ENCODE results near the gene SF3A1. TPM values are rescaled to one million over a fixed set of nuclear protein-coding genes. Genes with fewer than 3 reads are reported as not detected.
A peak's percentile ranks its signal among the peaks of the same experiment; 100 is the strongest.

The SF3A1 gene
- total RNA-seq, 1 donor from 2014 or later, result 119 TPM

- DNase-seq (ENCODE audit: low spot score), result peak; percentile 95
Measured at GRCh38 chr22:30386960-30387827, 30.5 kb upstream of the SF3A1 start, which contains the start of gene RNF215. RNF215 (minus strand) TSS chr22:30387411; CDS start chr22:30387313, 98 bp downstream.

DNA sequence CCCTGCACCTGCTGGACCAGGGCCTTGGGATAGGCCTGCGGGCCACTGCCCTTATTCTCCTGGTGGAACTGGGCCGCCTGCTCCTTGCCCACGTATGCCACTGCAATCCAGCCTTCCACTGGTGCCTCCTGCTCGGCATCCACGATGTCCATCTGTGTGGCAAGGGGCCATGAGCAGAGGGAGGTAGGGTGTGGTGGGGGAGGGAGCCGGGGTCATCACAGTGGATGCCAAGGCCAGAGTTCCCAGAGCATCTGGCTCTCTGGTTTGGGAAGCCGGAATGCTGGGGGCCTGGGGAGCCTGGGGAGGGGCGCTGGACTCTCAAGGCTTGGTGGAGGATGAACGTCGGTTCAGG, 29.9 kb upstream of the SF3A1 start:
- DNase-seq (ENCODE audit: low spot score), result no peak

- DNase-seq (ENCODE audit: low spot score), result no peak
Measured at GRCh38 chr22:30385942-30386341, 29.2 kb upstream of the SF3A1 start.

DNA sequence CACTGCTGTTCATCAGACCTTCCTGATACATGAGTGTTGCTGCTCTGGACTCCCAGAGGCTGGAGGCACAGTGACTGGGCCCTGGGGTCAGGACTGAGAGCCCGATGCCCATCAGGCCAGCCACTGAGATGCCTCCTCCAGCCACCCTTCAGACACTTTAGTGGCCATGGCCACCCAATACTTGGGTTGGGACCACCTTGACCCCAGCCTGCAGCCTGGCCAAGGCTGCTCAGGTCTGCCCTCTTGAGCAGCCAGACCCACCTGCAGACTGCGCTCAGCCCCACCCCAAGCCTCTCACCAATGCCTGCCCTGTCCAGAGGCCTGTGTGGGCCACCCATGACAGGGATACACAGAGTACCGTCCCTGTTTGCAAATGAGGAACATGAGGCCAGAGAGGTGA, 26.4 kb upstream of the SF3A1 start:
- DNase-seq (ENCODE audit: low spot score), result no peak

GRCh38 chr22:30382340-30382739, 25.6 kb upstream of the SF3A1 start:
- no peak for DNase-seq (ENCODE audit: low spot score)

DNA sequence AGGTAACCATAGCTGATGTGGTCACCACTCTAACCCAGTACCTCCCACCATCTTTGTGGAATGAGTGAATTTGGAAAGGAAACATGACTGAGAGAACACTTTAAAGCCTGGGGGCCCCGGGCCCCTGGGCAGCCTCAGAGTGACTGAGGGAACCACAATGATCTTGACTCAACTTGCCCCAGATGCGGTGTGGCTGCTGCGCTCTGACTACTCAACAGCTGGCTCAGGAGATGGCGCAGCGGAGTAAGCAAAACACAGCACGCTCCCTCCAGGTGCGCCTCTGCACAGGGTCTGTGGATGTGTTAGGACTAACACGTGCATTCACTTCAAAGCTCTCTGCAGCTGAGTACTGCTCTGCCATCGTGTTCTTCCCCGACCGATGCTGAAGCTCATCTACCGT, 24.6 kb upstream of the SF3A1 start:
- DNase-seq (ENCODE audit: low spot score), result no peak

DNA sequence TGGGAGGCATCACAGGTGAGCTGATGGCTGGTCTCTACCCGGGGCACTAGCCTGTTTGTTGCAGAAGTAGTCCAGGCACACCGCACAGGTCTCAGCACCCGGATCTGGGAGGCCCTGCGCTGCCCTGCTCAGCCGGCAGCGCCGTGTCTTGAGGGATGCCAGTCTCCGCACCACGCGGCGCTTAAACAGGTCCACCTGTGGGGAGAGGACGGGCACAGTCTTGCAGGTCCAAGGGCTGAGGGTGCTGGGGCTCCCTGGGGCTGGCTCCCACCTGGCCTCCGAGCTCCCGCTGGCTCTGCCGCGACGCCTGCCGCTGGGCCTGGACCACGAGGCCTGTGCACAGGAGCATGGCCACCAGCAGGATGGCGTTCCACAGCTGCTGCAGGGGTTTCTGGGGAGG, 23.3 kb upstream of the SF3A1 start:
- DNase-seq (ENCODE audit: low spot score), result no peak

DNA sequence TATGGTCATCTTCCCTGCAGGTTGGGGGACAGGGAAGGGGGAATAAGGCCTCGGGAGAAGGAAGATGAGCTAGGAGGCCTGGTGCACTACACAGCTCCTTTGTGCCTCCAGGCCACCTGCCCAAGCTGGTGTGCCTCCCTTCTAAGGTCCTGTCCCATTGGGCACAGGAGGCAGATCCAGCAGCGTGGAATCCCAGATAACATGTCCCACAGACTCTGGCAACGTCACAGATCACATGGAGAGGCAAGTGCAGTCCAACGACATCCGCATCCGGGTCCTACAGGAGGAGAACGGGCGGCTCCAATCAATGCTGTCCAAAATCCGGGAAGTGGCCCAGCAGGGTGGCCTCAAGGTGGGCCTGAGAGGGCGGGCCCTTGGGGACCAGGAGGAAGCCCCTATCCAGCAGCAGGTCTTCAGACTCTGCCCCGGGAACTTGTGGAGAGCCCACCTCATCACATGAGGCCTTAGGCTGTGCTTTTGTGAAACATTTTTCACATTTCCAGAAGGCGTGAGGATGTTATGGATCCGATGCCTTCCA, 18.7 kb upstream of the SF3A1 start:
- no peak for DNase-seq (ENCODE audit: low spot score)

DNA sequence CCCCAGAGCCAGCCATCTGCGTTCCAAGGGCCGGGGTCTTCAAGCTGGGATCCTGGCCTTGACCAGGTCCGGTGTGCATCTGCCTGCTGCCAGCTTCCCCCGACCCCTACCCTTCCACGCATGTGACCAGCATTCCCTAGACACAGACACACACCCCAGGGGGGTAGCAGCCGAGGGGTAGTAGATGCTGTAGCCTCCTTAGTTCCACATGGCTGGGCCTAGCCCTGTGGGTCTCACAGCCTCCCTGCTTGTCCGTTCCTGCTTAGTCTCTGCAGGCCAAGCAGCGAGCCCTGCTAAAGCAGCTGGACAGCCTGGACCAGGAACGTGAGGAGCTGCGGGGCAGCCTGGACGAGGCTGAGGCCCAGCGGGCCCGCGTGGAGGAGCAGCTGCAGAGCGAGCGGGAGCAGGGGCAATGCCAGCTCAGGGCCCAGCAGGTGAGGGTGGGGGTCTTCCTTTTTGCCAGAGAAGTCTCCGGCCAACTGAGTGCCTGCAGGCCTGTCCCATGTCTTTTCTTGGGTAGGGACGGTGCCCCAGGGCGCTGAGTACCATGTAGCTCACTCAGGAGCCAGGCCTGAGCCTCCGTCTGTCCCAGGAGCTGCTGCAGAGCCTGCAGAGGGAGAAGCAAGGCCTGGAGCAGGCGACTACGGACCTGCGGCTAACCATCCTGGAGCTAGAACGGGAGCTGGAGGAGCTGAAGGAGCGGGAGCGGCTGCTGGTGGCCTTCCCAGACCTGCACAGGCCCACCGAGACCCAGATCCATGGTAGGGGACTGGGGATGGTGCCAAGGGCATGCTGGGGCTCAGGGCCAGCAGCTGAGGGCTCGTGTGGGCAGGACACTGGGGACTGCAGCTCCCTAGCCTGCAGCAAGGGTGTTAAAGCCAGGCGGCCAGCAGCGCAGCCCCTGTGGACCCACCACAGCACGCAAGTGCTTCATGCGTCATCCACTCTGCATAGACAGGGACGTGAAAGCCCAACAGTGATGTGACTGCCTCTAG, 16.9 kb upstream of the SF3A1 start:
- no peak for DNase-seq (ENCODE audit: low spot score)

DNA sequence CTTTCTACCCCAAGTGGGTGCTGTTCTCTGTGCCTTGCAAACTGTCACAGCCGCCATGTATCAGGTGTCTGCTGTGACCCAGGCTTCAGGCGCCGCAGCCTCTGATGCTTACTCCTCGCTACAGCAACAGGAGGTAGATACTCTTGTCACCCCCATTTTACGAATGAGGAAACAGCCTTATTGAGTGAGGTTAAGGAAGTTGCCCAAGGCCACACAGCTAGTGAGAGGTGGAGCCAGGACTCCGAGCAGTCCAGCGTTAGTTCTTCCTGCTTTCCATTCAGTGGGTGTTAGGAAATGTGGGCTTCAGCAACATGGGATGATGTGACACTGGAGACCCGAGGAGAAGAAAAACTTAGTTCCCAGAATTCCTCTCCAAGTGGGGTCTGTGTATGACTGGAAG, 16.2 kb upstream of the SF3A1 start:
- DNase-seq (ENCODE audit: low spot score), result no peak

DNA sequence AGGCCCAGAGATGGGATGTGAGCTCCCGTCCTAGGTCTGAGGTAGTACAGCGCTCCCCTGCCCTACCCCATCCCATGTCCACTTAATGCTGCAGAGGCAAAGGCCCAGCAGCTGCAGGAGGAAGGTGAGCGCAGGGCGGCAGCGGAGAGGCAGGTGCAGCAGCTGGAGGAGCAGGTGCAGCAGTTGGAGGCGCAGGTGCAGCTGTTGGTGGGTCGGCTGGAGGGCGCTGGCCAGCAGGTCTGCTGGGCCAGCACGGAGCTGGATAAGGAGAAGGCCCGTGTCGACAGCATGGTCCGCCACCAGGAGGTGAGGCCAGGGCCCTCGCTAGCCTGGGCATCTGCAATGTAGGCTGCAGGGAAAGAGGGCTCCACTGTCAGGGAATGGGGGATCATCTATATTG, 15.3 kb upstream of the SF3A1 start:
- DNase-seq (ENCODE audit: low spot score), result no peak

DNA sequence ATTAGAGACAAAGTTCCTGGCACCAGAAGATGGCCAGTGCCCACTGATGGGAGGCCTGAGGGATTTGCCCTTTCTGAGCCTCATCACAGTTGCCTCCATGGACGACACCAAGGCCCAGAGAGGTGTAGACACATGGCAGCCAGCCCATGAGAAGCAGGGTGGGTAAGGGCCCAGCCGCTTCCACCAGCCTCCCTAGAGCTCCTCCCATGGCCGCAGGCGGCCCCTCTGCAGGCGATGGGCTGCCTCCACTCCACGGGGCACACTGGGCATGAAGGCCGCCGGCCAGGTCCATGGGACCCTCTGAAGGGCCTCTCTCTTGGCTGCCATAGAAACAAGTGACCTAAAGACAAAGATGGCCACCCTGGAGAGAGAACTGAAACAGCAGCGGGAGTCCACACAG, 14.6 kb upstream of the SF3A1 start:
- DNase-seq (ENCODE audit: low spot score), result no peak

GRCh38 chr22:30370641-30371230, 14.0 kb upstream of the SF3A1 start:
- no peak for DNase-seq (ENCODE audit: low spot score)

DNA sequence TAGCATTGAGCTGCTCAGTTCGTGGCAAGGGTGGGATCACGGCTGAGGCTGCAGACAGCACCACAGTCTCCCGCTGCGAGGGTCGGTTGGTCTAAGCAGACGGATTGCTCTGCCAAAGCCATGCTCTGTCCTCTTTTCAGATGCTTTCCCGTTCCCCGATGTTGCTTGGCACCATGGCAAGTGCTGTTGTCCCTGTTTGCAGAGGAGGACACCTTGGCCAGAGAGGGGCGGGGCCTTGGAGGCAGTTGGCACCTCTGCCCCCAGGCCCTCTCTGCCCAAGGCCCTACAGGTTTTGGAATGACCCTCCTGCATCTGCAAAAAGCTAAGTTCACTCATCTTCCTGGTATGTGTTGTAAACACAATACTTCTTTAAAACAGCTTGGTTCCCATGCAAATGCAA, 11.7 kb upstream of the SF3A1 start:
- no peak for DNase-seq (ENCODE audit: low spot score)

- no peak for DNase-seq (ENCODE audit: low spot score)
Measured at GRCh38 chr22:30365891-30366290, 9.2 kb upstream of the SF3A1 start.

GRCh38 chr22:30362651-30363281, 6.1 kb upstream of the SF3A1 start:
- DNase-seq (ENCODE audit: low spot score), result no peak

DNA sequence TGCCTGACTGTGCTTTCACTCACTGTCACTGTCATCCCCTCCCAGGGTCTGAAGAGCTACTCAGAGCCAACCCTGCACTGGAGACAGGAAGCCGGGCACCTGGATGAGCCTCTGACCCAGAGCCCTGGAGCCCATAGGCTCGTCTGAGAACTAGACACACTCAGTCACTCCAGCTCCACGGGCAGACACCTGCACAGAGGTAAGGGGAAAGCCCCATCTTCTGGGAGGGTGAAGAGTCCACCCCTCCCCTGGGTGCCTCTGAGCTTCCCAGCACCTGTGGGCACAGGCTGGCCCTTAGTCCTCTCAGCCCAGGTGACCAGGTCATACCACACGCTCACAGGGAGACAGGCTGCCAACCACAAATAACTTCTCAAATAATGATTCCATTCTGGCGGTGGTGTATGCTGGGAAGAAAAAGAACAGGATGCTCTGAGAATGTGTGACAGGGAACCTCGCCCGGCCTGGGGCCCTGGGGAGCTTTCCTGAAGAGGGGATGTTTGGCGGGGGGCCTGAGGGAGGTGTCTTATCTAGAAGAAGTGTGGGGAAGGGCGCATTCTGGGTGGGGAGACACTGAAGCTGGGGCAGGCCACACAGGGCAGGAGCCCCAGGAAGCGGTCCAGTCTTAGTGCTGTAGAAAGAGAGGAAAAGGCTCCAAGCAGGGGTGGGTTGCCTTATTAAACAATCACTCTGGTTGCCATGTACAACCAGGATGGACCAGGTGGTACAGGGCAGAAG, 5.4 kb upstream of the SF3A1 start:
- DNase-seq (ENCODE audit: low spot score), result no peak

DNA sequence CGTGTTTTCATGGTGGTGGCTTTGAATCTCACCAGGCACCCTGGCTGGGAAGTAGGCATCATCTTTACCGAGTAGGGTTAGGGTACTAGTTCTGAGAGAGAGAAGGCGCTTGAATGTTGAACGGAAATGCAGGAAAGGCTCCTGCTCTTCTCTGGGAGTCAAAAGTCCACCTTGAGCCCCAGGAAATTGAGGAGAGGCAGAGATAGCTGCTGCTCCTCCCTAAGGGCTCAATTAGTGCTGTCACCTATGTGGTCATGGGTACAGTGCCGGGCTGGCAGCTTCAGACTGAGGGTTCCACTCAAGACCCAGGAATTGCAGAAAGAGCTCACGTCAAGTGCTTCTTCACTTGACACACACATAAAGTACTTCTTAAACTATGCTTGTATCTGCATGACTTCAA, 1.8 kb upstream of the SF3A1 start:
- no peak for DNase-seq (ENCODE audit: low spot score)

- no peak for DNase-seq (ENCODE audit: low spot score)
Measured at GRCh38 chr22:30357650-30358215, 1.0 kb upstream of the SF3A1 start.

DNA sequence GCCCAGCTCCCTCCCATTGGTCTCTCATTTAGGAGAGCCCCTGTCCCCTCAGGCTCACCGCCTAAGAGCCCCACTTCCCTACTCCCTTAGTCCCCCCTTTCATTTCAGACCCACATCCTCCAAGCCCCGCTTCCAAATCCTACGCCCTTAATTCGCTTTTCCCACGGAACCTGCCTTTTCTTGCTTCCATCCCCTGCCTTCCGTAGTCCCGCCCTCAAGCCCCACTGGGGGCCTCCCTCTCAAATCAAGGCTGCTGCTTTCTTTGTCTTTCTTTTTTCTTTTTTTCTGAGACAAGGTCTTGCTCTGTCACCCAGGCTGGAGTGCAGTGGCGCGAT, 509 bp upstream of the SF3A1 start:
- no peak for DNase-seq (ENCODE audit: low spot score)
